ENCODE measurements around the gene MYH7B.

MYH7B gene

GRCh38 chr20:34992751-34993417, 37.2 kb downstream of the MYH7B start:
- no peak for DNase-seq (ENCODE audit: low spot score)

- DNase-seq (ENCODE audit: low spot score) = no peak
Observed at GRCh38 chr20:34993941-34994508, 38.4 kb downstream of the MYH7B start.

GRCh38 chr20:34994509-34995131, 39.0 kb downstream of the MYH7B start:
- no peak for DNase-seq (ENCODE audit: low spot score)

GRCh38 chr20:34995192-34995591, 39.5 kb downstream of the MYH7B start:
- no peak for DNase-seq (ENCODE audit: low spot score)

- DNase-seq (ENCODE audit: low spot score) = no peak
Observed at GRCh38 chr20:34995696-34996095, 40.0 kb downstream of the MYH7B start.

- no peak for DNase-seq (ENCODE audit: low spot score)
Observed at GRCh38 chr20:34996243-34997028, 40.8 kb downstream of the MYH7B start.

- DNase-seq (ENCODE audit: low spot score) = no peak
Observed at GRCh38 chr20:34997131-34997561, 41.5 kb downstream of the MYH7B start.

GRCh38 chr20:34997774-34998173, 42.1 kb downstream of the MYH7B start:
- DNase-seq (ENCODE audit: low spot score) = no peak

GRCh38 chr20:34998331-34998950, 42.8 kb downstream of the MYH7B start:
- DNase-seq (ENCODE audit: low spot score) = no peak

- no peak for DNase-seq (ENCODE audit: low spot score)
Observed at GRCh38 chr20:34999021-34999451, 43.4 kb downstream of the MYH7B start.

- DNase-seq (ENCODE audit: low spot score) = no peak
Observed at GRCh38 chr20:34999782-35000181, 44.1 kb downstream of the MYH7B start.

- no peak for DNase-seq (ENCODE audit: low spot score)
Observed at GRCh38 chr20:35000311-35000921, 44.7 kb downstream of the MYH7B start.

- DNase-seq (ENCODE audit: low spot score) = no peak
Observed at GRCh38 chr20:35000922-35001595, 45.4 kb downstream of the MYH7B start.

GRCh38 chr20:35001596-35002362, 46.1 kb downstream of the MYH7B start:
- DNase-seq (ENCODE audit: low spot score) = peak; percentile 5

- DNase-seq (ENCODE audit: low spot score) = no peak
Observed at GRCh38 chr20:35002426-35003210, 47.0 kb downstream of the MYH7B start.

GRCh38 chr20:35003211-35004031, 47.8 kb downstream of the MYH7B start:
- DNase-seq (ENCODE audit: low spot score) = no peak

- DNase-seq (ENCODE audit: low spot score) = no peak
Observed at GRCh38 chr20:35004051-35004725, 48.5 kb downstream of the MYH7B start.
